ENCODE measurements around the gene ARID1A.

Gene ARID1A

DNA sequence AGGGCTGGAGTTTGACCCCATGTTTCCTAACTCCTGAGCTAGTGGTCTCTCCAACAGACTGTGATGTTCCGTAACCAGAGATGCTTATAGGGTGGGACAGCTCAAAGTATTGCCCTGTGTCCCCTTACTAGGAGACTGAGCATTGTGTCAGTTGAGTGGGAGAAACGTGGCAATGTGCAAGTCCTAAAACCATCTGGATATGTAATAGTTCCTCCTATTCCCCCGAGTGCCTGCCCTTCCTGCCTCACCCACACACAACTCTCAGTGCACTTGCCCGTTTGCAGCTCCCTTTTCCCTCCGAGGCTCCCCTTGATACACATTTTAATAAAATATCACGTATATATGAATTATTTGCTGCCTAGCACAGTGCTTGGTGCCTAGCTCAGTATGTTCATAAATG is 95.3 kb downstream of the ARID1A start:
- TF ChIP-seq REST (IDR thresholded peaks at IDR 0.05; ENCODE audit: insufficient read depth in 1 of 2, low read depth in 2 of 2, low read length in 2 of 2): no peak
- no peak for TF ChIP-seq POLR2AphosphoS5 (IDR thresholded peaks at IDR 0.05; ENCODE audit: low read depth, low read length)
- no peak for TF ChIP-seq FOXP2 (optimal IDR thresholded peaks at IDR 0.05; ENCODE audit: borderline replicate concordance, extremely low read depth, extremely low read length, insufficient read depth)
- TF ChIP-seq TAF1 (IDR thresholded peaks at IDR 0.05; ENCODE audit: borderline replicate concordance, insufficient read depth, low read length): no peak
- no peak for TF ChIP-seq SIN3A (IDR thresholded peaks at IDR 0.05; ENCODE audit: borderline replicate concordance, insufficient read depth, low read length)

GRCh38 chr1:26791626-26792025 is 95.8 kb downstream of the ARID1A start:
- no peak for TF ChIP-seq POLR2AphosphoS5 (IDR thresholded peaks at IDR 0.05; ENCODE audit: low read depth, low read length)
- no peak for TF ChIP-seq TAF1 (IDR thresholded peaks at IDR 0.05; ENCODE audit: borderline replicate concordance, insufficient read depth, low read length)
- TF ChIP-seq FOXP2 (optimal IDR thresholded peaks at IDR 0.05; ENCODE audit: borderline replicate concordance, extremely low read depth, extremely low read length, insufficient read depth): no peak
- no peak for TF ChIP-seq SIN3A (IDR thresholded peaks at IDR 0.05; ENCODE audit: borderline replicate concordance, insufficient read depth, low read length)
- no peak for TF ChIP-seq REST (IDR thresholded peaks at IDR 0.05; ENCODE audit: insufficient read depth in 1 of 2, low read depth in 2 of 2, low read length in 2 of 2)

DNA sequence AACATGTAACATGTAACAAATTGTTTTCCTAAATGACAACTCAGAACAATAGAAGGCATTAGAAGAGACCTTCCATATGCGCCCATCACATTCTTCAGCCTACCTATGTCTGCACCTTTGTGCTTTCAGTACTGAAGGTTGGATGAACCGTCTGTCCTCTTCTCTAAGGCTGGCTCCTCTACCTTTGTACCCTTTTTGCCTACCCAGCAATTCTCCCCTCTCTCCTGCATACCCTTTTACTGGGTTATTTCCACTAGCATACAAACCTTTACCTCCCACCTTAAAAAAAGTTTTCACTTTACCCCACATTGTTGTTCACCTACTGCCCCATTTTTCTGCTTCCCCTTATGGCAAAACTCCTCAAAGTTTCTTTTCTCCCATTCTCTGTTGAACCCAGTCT is 97.1 kb downstream of the ARID1A start:
- TF ChIP-seq POLR2AphosphoS5 (IDR thresholded peaks at IDR 0.05; ENCODE audit: low read depth, low read length): no peak
- TF ChIP-seq TAF1 (IDR thresholded peaks at IDR 0.05; ENCODE audit: borderline replicate concordance, insufficient read depth, low read length): no peak
- TF ChIP-seq FOXP2 (optimal IDR thresholded peaks at IDR 0.05; ENCODE audit: borderline replicate concordance, extremely low read depth, extremely low read length, insufficient read depth): no peak
- TF ChIP-seq REST (IDR thresholded peaks at IDR 0.05; ENCODE audit: insufficient read depth in 1 of 2, low read depth in 2 of 2, low read length in 2 of 2): no peak
- TF ChIP-seq SIN3A (IDR thresholded peaks at IDR 0.05; ENCODE audit: borderline replicate concordance, insufficient read depth, low read length): no peak

- no peak for TF ChIP-seq POLR2AphosphoS5 (IDR thresholded peaks at IDR 0.05; ENCODE audit: low read depth, low read length)
- TF ChIP-seq TAF1 (IDR thresholded peaks at IDR 0.05; ENCODE audit: borderline replicate concordance, insufficient read depth, low read length): no peak
- TF ChIP-seq REST (IDR thresholded peaks at IDR 0.05; ENCODE audit: insufficient read depth in 1 of 2, low read depth in 2 of 2, low read length in 2 of 2): no peak
- no peak for TF ChIP-seq SIN3A (IDR thresholded peaks at IDR 0.05; ENCODE audit: borderline replicate concordance, insufficient read depth, low read length)
- no peak for TF ChIP-seq FOXP2 (optimal IDR thresholded peaks at IDR 0.05; ENCODE audit: borderline replicate concordance, extremely low read depth, extremely low read length, insufficient read depth)
These were observed 98.6 kb downstream of the ARID1A start for GRCh38 chr1:26794391-26794790.

GRCh38 chr1:26797627-26798026 is 101.8 kb downstream of the ARID1A start:
- TF ChIP-seq REST (IDR thresholded peaks at IDR 0.05; ENCODE audit: insufficient read depth in 1 of 2, low read depth in 2 of 2, low read length in 2 of 2) (no peak), POLR2AphosphoS5 (IDR thresholded peaks at IDR 0.05; ENCODE audit: low read depth, low read length) (no peak), FOXP2 (optimal IDR thresholded peaks at IDR 0.05; ENCODE audit: borderline replicate concordance, extremely low read depth, extremely low read length, insufficient read depth) (no peak), SIN3A (IDR thresholded peaks at IDR 0.05; ENCODE audit: borderline replicate concordance, insufficient read depth, low read length) (no peak), TAF1 (IDR thresholded peaks at IDR 0.05; ENCODE audit: borderline replicate concordance, insufficient read depth, low read length) (no peak)

Measured in PFSK-1 (cell line).